Eye (tissue), 1 donor: ENCODE results near the gene PRKN.

ENCODE experiments used
- DNase-seq: peaks from one replicate; pipeline ENCODE4 v3.0.0-alpha.2; 2015

PRKN gene

GRCh38 chr6:161422710-161423680 is 1304.6 kb downstream of the PRKN start:
- DNase-seq, result no peak

- peak; percentile 97 for DNase-seq
These were observed 1309.1 kb downstream of the PRKN start for GRCh38 chr6:161418463-161418945.

DNA sequence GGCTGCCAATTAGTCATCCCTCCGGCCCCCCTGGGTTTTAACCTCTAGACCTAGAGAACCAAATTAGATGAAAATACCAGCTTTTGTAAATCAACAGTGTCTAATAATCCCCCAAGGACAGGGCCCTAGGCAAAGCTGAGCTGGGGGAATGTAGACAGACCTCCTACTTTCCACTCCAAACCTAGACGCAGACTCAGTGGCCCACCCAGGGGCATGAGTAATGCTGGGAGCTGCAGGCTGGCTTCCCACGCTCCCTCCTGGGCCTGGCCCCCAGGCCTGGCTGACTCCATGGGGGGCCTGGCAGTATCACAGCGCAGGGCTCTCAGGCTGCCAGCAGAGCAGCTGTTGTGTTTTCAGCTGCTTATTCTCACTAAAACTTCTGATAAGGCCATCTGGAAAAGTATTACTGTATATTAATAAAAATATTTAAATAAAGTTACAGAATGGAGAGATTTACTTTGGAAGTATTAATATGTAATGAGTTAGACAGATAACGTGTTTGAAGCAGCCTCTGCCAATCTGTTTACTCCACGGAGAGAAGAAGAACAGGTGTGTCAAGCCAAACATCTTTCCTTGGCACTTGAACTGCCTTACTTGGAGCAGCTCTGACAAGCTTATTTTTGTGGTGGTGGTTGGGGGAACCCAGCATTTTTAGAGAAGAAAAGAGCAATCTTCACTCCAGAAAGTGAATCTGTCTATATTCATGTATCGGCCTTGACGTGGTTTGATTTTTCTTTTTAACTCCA is 1309.7 kb downstream of the PRKN start:
- peak; percentile 72 for DNase-seq

GRCh38 chr6:161415302-161415855 is 1312.2 kb downstream of the PRKN start:
- DNase-seq, result no peak

DNA sequence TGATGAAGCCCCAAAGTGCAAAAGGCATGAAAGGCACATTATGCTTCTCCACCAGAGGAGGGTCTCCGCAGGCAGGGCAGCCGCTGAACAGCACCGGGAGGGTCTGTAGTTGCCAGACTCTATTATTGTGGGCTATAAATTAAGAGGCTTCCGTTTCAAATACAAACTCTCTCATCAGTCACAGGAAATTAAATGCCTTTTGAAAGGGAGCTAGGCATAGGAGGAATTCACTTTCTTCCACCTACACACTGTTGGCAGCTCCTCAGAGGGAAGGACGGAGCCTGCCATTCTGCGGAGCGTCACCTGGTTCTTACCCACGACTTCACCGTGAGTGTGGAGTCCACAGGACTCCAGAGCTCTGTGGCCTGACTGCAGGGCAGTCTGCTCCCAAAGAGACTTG is 1312.9 kb downstream of the PRKN start:
- DNase-seq, result no peak

GRCh38 chr6:161414180-161414579 is 1313.4 kb downstream of the PRKN start:
- DNase-seq, result no peak

DNA sequence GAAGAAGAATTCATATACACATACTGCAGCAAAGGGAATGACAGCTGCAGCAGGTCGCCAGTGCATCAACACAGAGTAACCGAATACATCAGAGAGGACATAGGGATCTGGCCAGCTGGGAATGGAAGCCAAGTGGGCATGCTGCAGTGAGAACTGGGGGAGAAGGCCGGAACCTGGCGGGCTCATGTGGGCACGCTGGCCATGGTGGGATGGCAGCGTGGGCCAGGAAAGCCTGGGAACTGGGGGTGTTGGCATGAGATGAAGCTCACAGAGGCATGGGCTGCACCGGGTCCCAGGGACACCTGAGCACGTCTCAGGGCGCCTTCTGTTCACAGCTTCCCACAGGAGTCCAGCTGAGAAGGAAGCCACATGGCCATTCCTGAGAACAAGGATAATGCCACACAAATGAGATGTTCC is 1314.2 kb downstream of the PRKN start:
- DNase-seq, result no peak

DNA sequence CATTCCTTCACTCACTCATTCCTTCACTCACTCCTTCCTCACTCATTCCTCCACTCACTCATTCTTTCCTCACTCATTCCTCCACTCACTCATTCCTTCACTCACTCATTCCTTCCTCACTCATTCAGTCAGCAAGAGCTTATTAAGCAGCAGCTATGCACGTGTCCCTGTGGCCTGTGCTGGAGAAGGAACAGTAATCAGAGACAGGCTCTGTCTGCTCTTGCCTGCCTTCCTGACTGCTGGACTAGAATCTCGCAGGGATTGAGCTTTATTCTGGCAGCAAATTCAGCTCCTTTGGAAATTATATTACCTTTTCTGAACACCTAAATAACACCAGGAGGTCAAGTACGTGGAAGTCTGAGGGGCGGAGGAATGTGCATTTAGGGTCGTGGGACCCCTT is 1314.8 kb downstream of the PRKN start:
- no peak for DNase-seq

DNA sequence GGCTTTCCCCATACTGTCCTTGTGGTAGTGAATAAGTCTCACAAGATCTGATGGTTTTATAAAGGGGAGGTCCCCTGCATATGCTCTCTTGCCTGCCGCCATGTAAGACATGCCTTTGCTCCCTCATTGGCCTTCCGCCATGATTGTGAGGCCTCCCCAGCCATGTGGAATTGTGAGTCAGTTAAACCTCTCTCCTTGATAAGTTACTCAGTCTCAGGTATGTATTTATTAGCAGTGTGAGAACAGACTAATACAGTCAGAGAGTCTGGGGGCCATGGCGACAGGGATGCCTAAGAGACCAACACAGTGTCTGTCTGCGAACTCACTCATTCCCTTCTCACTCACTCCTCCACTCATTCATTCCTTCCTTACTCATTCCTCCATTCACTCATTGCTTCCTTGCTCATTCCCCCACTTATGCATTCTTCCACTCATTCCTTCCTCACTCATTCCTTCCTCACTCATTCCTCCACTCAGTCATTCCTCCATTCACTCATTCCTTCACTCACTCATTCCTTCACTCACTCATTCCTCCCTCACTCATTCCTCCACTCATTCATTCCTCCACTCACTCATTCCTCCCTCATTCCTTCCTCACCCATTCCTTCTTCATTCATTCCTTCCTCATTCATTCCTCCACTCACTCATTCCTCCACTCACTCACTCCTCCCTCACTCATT is 1316.2 kb downstream of the PRKN start:
- DNase-seq, result no peak

- no peak for DNase-seq
These were observed 1316.8 kb downstream of the PRKN start for GRCh38 chr6:161410736-161411135.

- no peak for DNase-seq
These were observed 1317.5 kb downstream of the PRKN start for GRCh38 chr6:161410076-161410475.

GRCh38 chr6:161409353-161409752 is 1318.2 kb downstream of the PRKN start:
- no peak for DNase-seq

GRCh38 chr6:161408041-161408440 is 1319.5 kb downstream of the PRKN start:
- DNase-seq, result no peak

GRCh38 chr6:161407581-161407980 is 1320.0 kb downstream of the PRKN start:
- no peak for DNase-seq

DNA sequence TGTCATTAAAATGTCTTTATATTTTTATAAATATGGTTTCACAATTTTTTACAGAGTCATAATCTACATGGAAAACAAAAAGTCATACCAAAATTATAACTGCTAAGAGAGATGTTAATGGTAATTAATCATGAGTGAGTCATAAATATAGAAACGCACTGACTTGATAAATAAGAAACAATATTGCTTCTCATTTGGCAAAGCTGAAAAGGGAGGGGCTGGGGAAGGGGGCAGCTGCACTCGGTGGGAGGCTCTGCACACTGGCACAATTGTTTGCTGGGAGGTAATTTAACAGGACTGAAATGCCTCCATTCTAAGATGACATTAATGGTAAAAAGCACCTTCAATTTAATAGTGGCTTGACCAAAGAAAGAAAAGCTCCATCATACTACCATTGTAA is 1320.5 kb downstream of the PRKN start:
- no peak for DNase-seq

- peak; percentile 68 for DNase-seq
These were observed 1320.9 kb downstream of the PRKN start for GRCh38 chr6:161406646-161407045.

- no peak for DNase-seq
These were observed 1322.1 kb downstream of the PRKN start for GRCh38 chr6:161405418-161405817.

- DNase-seq, result no peak
These were observed 1323.8 kb downstream of the PRKN start for GRCh38 chr6:161403717-161404116.

GRCh38 chr6:161401587-161402309 is 1325.8 kb downstream of the PRKN start:
- DNase-seq, result no peak

DNA sequence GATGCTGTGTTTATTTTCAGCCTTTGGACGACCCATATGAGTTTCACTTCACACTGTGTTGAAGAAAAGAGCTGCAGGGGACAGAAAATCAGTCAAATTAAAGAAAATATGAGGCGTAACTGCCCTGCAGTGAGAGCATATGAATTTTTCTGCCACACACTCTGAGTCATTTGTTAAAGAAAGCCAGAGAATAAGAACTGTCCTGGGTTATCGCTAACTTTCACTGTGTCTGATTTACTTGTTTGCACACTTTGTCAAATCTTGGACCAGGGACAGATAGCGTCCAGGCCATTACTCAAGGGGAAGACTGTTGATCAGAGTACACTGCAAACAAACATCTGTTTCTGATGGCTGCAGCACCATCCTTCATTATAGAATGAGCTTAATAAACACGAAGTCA is 1326.9 kb downstream of the PRKN start:
- DNase-seq, result no peak

- no peak for DNase-seq
These were observed 1331.0 kb downstream of the PRKN start for GRCh38 chr6:161396539-161396938.

DNA sequence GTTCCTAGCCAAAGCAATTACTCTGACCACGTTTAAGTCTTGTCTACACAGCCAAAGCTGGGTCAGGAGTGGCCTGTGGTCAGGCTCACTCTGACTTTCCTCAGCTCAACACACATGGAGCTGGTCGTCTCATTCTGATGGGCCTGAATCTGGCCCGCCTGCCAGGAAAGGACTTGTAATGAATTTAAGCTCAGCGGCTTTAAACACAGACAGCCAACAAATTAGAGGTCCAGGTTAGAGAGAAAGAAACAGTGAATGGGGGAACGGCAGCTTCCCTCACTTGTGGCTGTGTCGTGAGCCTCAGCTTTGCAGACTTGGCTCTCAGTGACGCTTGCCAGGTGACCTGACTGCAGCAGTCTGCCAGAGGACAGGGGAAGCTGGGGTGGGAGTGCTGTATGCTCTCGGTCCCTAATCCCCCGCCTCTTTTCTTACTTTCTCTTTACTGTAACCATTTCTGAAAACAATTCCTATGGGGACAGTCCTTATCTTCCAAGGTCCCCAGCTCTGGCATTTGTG is 1331.8 kb downstream of the PRKN start:
- no peak for DNase-seq
